Fibroblast of pulmonary artery (primary cell): Measurements from ENCODE around the gene PSMD2.
A peak's percentile ranks its signal among the peaks of the same experiment; 100 is the strongest.

Experiments used
- DNase-seq: peaks from one replicate; pipeline ENCODE4 v3.0.0-alpha.2; 2010; ENCODE audit warnings: low read depth
- H3K4me3 ChIP-seq: replicated peaks from 2 replicates; pipeline ENCODE4 v1.5.1; 2011; ENCODE audit warnings: low read depth, mild to moderate bottlenecking, control low read depth, low read length, moderate library complexity
- CTCF ChIP-seq: IDR thresholded peaks from 2 replicates; pipeline ENCODE4 v1.5.1; 2011; ENCODE audit warnings: mild to moderate bottlenecking, control low read depth, low read length, inconsistent platforms; ENCODE audit errors: missing control alignments

The PSMD2 gene

GRCh38 chr3:184258926-184259325 lies 40.1 kb upstream of the PSMD2 start:
- TF ChIP-seq CTCF, result no peak
- H3K4me3 ChIP-seq, result no peak overlapping the region
- no peak for DNase-seq

GRCh38 chr3:184259396-184259877 lies 39.6 kb upstream of the PSMD2 start:
- DNase-seq, result no peak
- TF ChIP-seq CTCF, result no peak
- no peak overlapping the region for H3K4me3 ChIP-seq

- DNase-seq, result peak; percentile 30
- no peak for TF ChIP-seq CTCF
Measured at GRCh38 chr3:184259878-184260723, 38.9 kb upstream of the PSMD2 start.

GRCh38 chr3:184260724-184261269 lies 38.2 kb upstream of the PSMD2 start:
- no peak for TF ChIP-seq CTCF
- no peak for DNase-seq
- H3K4me3 ChIP-seq, result peak overlapping the region; percentile 41

More at GRCh38 chr3:184259878-184260723, 38.9 kb upstream of the PSMD2 start:
- H3K4me3 ChIP-seq, result peak overlapping the region; percentile 41

GRCh38 chr3:184261270-184261853 lies 37.7 kb upstream of the PSMD2 start, which contains the start of gene CAMK2N2:
CAMK2N2 (minus strand) TSS chr3:184261553; CDS start chr3:184261285, 268 bp downstream.
- TF ChIP-seq CTCF, result no peak
- peak within 1 kb of the TSS; percentile 59 for H3K4me3 ChIP-seq
- DNase-seq, result peak; percentile 69

GRCh38 chr3:184261854-184262763 lies 36.9 kb upstream of the PSMD2 start:
- peak; percentile 41 for DNase-seq
- no peak for TF ChIP-seq CTCF
- H3K4me3 ChIP-seq, result peak overlapping the region; percentile 59
